Neural progenitor cell (in vitro differentiated cells): ENCODE measurements around the gene AMFR. TPM values are rescaled to one million over a fixed set of nuclear protein-coding genes. Genes with fewer than 3 reads are reported as not detected.

Experiments
- DNase-seq: peaks from one replicate; pipeline ENCODE4 v3.0.0-alpha.2; 2016; ENCODE audit warnings: low spot score
- H2AFZ ChIP-seq: fragments of 200-600 bp; sonication (generic); replicated peaks from 2 replicates; pipeline ENCODE4 v1.6.1; 2016; ENCODE audit warnings: antibody characterized with exemption
- H3F3A ChIP-seq: fragments of 200-600 bp; sonication (generic); 2 replicates; pipeline ENCODE4 v1.6.1; 2016; ENCODE audit warnings: antibody characterized with exemption, low read depth
- H3K27ac ChIP-seq: fragments of 200-600 bp; sonication (generic); 2 replicates; pipeline ENCODE4 v1.5.1; 2016; ENCODE audit warnings: mild to moderate bottlenecking
- H3K27me3 ChIP-seq: fragments of 200-600 bp; sonication (generic); 2 replicates; pipeline ENCODE4 v1.6.1; 2016; ENCODE audit warnings: mild to moderate bottlenecking, moderate library complexity
- H3K36me3 ChIP-seq: fragments of 200-600 bp; sonication (generic); 2 replicates; pipeline ENCODE4 v1.5.1; 2016
- H3K4me1 ChIP-seq: fragments of 200-600 bp; sonication (generic); 2 replicates; pipeline ENCODE4 v1.6.1; 2016; ENCODE audit warnings: mixed run types
- H3K4me2 ChIP-seq: fragments of 200-600 bp; sonication (generic); 2 replicates; pipeline ENCODE4 v1.6.1; 2016
- H3K4me3 ChIP-seq: fragments of 200-600 bp; sonication (generic); 2 replicates; pipeline ENCODE4 v1.5.1; 2016
- H3K79me2 ChIP-seq: fragments of 200-600 bp; sonication (generic); 2 replicates; pipeline ENCODE4 v1.6.1; 2016; ENCODE audit warnings: low read depth
- H3K9ac ChIP-seq: fragments of 200-600 bp; sonication (generic); 2 replicates; pipeline ENCODE4 v1.6.1; 2016
- H3K9me3 ChIP-seq: fragments of 200-600 bp; sonication (generic); 2 replicates; pipeline ENCODE4 v1.5.1; 2016; ENCODE audit warnings: low read depth
- H4K20me1 ChIP-seq: fragments of 200-600 bp; sonication (generic); 2 replicates; pipeline ENCODE4 v1.6.1; 2016; ENCODE audit warnings: low read depth
- H3K27ac Mint-ChIP-seq: 3 replicates; pipeline ENCODE4 v1.8.0; 2021; ENCODE audit warnings: mixed read lengths
- H3K27me3 Mint-ChIP-seq: 2 replicates; pipeline ENCODE4 v1.8.0; 2022; ENCODE audit warnings: low read depth, mild to moderate bottlenecking, inconsistent platforms, moderate library complexity, mixed read lengths; ENCODE audit not compliant: insufficient read depth
- H3K36me3 Mint-ChIP-seq: 3 replicates; pipeline ENCODE4 v1.8.0; 2021; ENCODE audit warnings: mixed read lengths
- H3K4me1 Mint-ChIP-seq: 3 replicates; pipeline ENCODE4 v1.8.0; 2021; ENCODE audit warnings: mixed read lengths
- H3K4me3 Mint-ChIP-seq: 3 replicates; pipeline ENCODE4 v1.8.0; 2021; ENCODE audit warnings: mild to moderate bottlenecking, moderate library complexity, mixed read lengths
- H3K9me3 Mint-ChIP-seq: 3 replicates; pipeline ENCODE4 v1.8.0; 2020; ENCODE audit warnings: mixed read lengths
- CTCF ChIP-seq: fragments of 200-600 bp; sonication (generic); IDR thresholded peaks from 2 replicates; pipeline ENCODE4 v1.5.1; 2017; ENCODE audit warnings: antibody characterized with exemption, mild to moderate bottlenecking
- EZH2 ChIP-seq: fragments of 200-600 bp; sonication (generic); IDR thresholded peaks from 2 replicates; pipeline ENCODE4 v1.6.1; 2017; ENCODE audit warnings: antibody characterized with exemption, mild to moderate bottlenecking, moderate library complexity
- EZH2phosphoT487 ChIP-seq: fragments of 200-600 bp; sonication (generic); IDR thresholded peaks from 2 replicates; pipeline ENCODE4 v1.6.1; 2017; ENCODE audit warnings: antibody characterized with exemption
- total RNA-seq: library from RNA; depleted of rRNA; stranded (reverse); fragments of >200 nt; gene quantifications from 2 replicates; pipeline ENCODE4 v1.2.3, GENCODE V29; 2015; ENCODE audit warnings: low replicate concordance

The AMFR gene
- total RNA-seq, 1 donor from 2014 or later: 38.7 TPM

GRCh38 chr16:56350491-56351405 lies 74.6 kb downstream of the AMFR start:
- Histone ChIP-seq H3K79me2 (no peaks in the 10 kb centered on the region), H3K9me3 (no peaks in the 10 kb centered on the region), H2AFZ (no peak overlapping the region), H3K4me1 (peaks cover 2% of the 10 kb centered on the region), H3K36me3 (no peaks in the 10 kb centered on the region), H3K4me3 (no peak overlapping the region), H3K27me3 (no peaks in the 10 kb centered on the region), H4K20me1 (no peaks in the 10 kb centered on the region), H3K4me2 (no peak overlapping the region), H3K9ac (no peak overlapping the region), H3K27ac (no peak overlapping the region), H3F3A (no peaks in the 10 kb centered on the region)
- TF ChIP-seq EZH2 (no peak), EZH2phosphoT487 (no peak), CTCF (no peak)
- Mint-ChIP-seq H3K36me3 (no peaks in the 10 kb centered on the region), H3K4me3 (no peak overlapping the region), H3K4me1 (peaks cover 3% of the 10 kb centered on the region), H3K27me3 (peaks cover 4% of the 10 kb centered on the region), H3K9me3 (no peaks in the 10 kb centered on the region), H3K27ac (no peak overlapping the region)
- DNase-seq: no peak

GRCh38 chr16:56349711-56350161 lies 75.6 kb downstream of the AMFR start:
- H3K27ac ChIP-seq: no peak overlapping the region
- Mint-ChIP-seq H3K36me3 (no peaks in the 10 kb centered on the region), H3K4me3 (no peak overlapping the region), H3K9me3 (no peaks in the 10 kb centered on the region), H3K4me1 (no peaks in the 10 kb centered on the region), H3K27ac (peak overlapping the region; percentile 50), H3K27me3 (peaks cover 4% of the 10 kb centered on the region)
- TF ChIP-seq CTCF: no peak
- no peak for TF ChIP-seq EZH2phosphoT487
- TF ChIP-seq EZH2: no peak
- H3K79me2 ChIP-seq: no peaks in the 10 kb centered on the region
- H4K20me1 ChIP-seq: no peaks in the 10 kb centered on the region
- H3K4me1 ChIP-seq: no peaks in the 10 kb centered on the region
- no peaks in the 10 kb centered on the region for H3K27me3 ChIP-seq
- no peaks in the 10 kb centered on the region for H3F3A ChIP-seq
- H3K4me3 ChIP-seq: no peak overlapping the region
- no peaks in the 10 kb centered on the region for H3K36me3 ChIP-seq
- H2AFZ ChIP-seq: no peak overlapping the region
- DNase-seq: no peak
- H3K9ac ChIP-seq: no peak overlapping the region
- no peaks in the 10 kb centered on the region for H3K9me3 ChIP-seq
- H3K4me2 ChIP-seq: no peak overlapping the region

GRCh38 chr16:56349086-56349415 lies 76.3 kb downstream of the AMFR start:
- no peaks in the 10 kb centered on the region for H3K36me3 Mint-ChIP-seq
- Histone ChIP-seq H3K27ac (no peak overlapping the region), H3F3A (no peaks in the 10 kb centered on the region), H3K36me3 (no peaks in the 10 kb centered on the region), H3K4me1 (no peaks in the 10 kb centered on the region), H3K27me3 (no peaks in the 10 kb centered on the region), H3K4me3 (no peak overlapping the region), H3K9ac (no peak overlapping the region), H3K79me2 (no peaks in the 10 kb centered on the region), H3K4me2 (no peak overlapping the region), H2AFZ (no peak overlapping the region), H4K20me1 (no peaks in the 10 kb centered on the region), H3K9me3 (no peaks in the 10 kb centered on the region)
- no peaks in the 10 kb centered on the region for H3K4me1 Mint-ChIP-seq
- no peak for DNase-seq
- TF ChIP-seq EZH2phosphoT487: no peak
- TF ChIP-seq CTCF: no peak
- no peak for TF ChIP-seq EZH2
- H3K27ac Mint-ChIP-seq: peak overlapping the region; percentile 46
- H3K4me3 Mint-ChIP-seq: no peak overlapping the region
- peaks cover 2% of the 10 kb centered on the region for H3K27me3 Mint-ChIP-seq
- no peaks in the 10 kb centered on the region for H3K9me3 Mint-ChIP-seq
